K562 (cell line): ENCODE results near the gene LAMTOR4. TPM values are rescaled to one million over a fixed set of nuclear protein-coding genes. Genes with fewer than 3 reads are reported as not detected.

Experiments used
- AFF4 ChIP-seq: sonication (generic); formaldehyde crosslinking; IDR thresholded peaks from 2 replicates; pipeline ENCODE4 v1.8.0; 2023; ENCODE audit warnings: mild to moderate bottlenecking, missing genetic modification reagents
- ATF4 ChIP-seq: fragments of 450-650 bp; formaldehyde crosslinking; IDR thresholded peaks from 2 replicates; pipeline ENCODE4 v1.4.0; 2022; ENCODE audit warnings: mild to moderate bottlenecking, moderate library complexity
- CREB1 ChIP-seq, 2 experiments: sonication (generic) in 1 of 2; formaldehyde crosslinking in 1 of 2; IDR thresholded peaks; 2 replicates each; pipeline versions ENCODE4 v1.6.1 to v1.8.0; 2012 to 2022; ENCODE audit warnings: inconsistent platforms in 1 of 2, mild to moderate bottlenecking in 1 of 2, missing genetic modification reagents in 1 of 2, moderate library complexity in 1 of 2
- DPF2 ChIP-seq: fragments of 450-650 bp; IDR thresholded peaks from 2 replicates; pipeline ENCODE4 v1.6.1; 2016
- E2F3 ChIP-seq: fragments of 250-450 bp; sonication (Bioruptor Pico); IDR thresholded peaks from 2 replicates; pipeline ENCODE4 v1.4.0; 2020; ENCODE audit warnings: mild to moderate bottlenecking
- ESRRA ChIP-seq: fragments of 450-650 bp; IDR thresholded peaks from 2 replicates; pipeline ENCODE4 v1.6.1; 2014; ENCODE audit warnings: low read depth, mild to moderate bottlenecking, moderate library complexity, borderline replicate concordance
- FUS ChIP-seq: fragments of 200-400 bp; formaldehyde crosslinking; optimal IDR thresholded peaks from 2 replicates; pipeline ENCODE3; 2017; ENCODE audit warnings: low read depth, low read length
- GABPB2 ChIP-seq: fragments of 250-450 bp; sonication (Bioruptor Pico); conservative IDR thresholded peaks from 2 replicates; pipeline ENCODE4 v1.5.1; 2021; ENCODE audit warnings: mild to moderate bottlenecking
- HMGN3 ChIP-seq: IDR thresholded peaks from 2 replicates; pipeline ENCODE4 v1.6.1; 2011; ENCODE audit warnings: borderline replicate concordance, low read depth, mild to moderate bottlenecking, mixed read lengths, low read length; ENCODE audit not compliant: insufficient read length; ENCODE audit errors: extremely low read depth
- KDM4B ChIP-seq, 2 experiments: fragments of 450-650 bp in 1 of 2; sonication (generic) in 1 of 2; IDR thresholded peaks; 2 replicates each; pipeline ENCODE4 v1.6.1; 2016 to 2017; ENCODE audit warnings: borderline replicate concordance in 2 of 2, antibody characterized with exemption in 1 of 2, low read depth in 1 of 2, mild to moderate bottlenecking in 1 of 2
- KLF1 ChIP-seq: fragments of 450-650 bp; IDR thresholded peaks from 2 replicates; pipeline ENCODE4 v1.6.1; 2016; ENCODE audit warnings: missing genetic modification characterization, missing compliant biosample characterization
- NFE2L1 ChIP-seq: fragments of 450-650 bp; IDR thresholded peaks from 2 replicates; pipeline ENCODE4 v1.6.1; 2016; ENCODE audit warnings: missing genetic modification characterization, low read depth, mild to moderate bottlenecking, missing compliant biosample characterization, moderate library complexity, borderline replicate concordance
- PRDM10 ChIP-seq: fragments of 450-650 bp; IDR thresholded peaks from 2 replicates; pipeline ENCODE4 v1.6.1; 2018; ENCODE audit not compliant: partially characterized antibody
- RBM14 ChIP-seq: fragments of 200-400 bp; formaldehyde crosslinking; IDR thresholded peaks from 2 replicates; pipeline ENCODE4 v1.6.1; 2018; ENCODE audit warnings: low read depth, mild to moderate bottlenecking, low read length, moderate library complexity, borderline replicate concordance; ENCODE audit not compliant: insufficient read depth
- SIN3B ChIP-seq: fragments of 450-650 bp; IDR thresholded peaks from 2 replicates; pipeline ENCODE4 v1.6.1; 2017; ENCODE audit warnings: low read depth, mild to moderate bottlenecking, moderate library complexity
- SMAD2 ChIP-seq: fragments of 150-350 bp; IDR thresholded peaks from 2 replicates; pipeline ENCODE4 v1.6.1; 2014; ENCODE audit warnings: low read depth, mild to moderate bottlenecking, low read length
- WHSC1 ChIP-seq: IDR thresholded peaks from one replicate; pipeline ENCODE4 v1.6.1; 2012; ENCODE audit warnings: low read length, control low read depth, inconsistent platforms
- ZNF41 ChIP-seq: fragments of 250-450 bp; sonication (Bioruptor Pico); conservative IDR thresholded peaks from 2 replicates; pipeline ENCODE4 v1.4.0; 2020; ENCODE audit warnings: mild to moderate bottlenecking
- polyA plus RNA-seq, 8 experiments: library from polyadenylated mRNA; depleted of rRNA in 4 of 8; stranded (reverse) in 5 of 8; unstranded in 3 of 8; fragments of >200 nt; fragmentation: Nextera tagmentation in 2 of 8; fragmentation: Illumina TruSeq in 1 of 8; extraction: Ambion mirVana in 2 of 8; extraction: Trizol in 1 of 8; gene quantifications; 2 replicates each; pipeline versions ENCODE4 v1.2.1 to v1.2.3, GENCODE V29; 2011 to 2014; ENCODE audit warnings: inconsistent platforms in 1 of 8, missing spikeins in 1 of 8
- total RNA-seq, 7 experiments: library from RNA; depleted of rRNA in 6 of 7; stranded (reverse); fragments of >200 nt in 6 of 7; fragmentation: Illumina TruSeq in 2 of 7; extraction: Trizol in 2 of 7; gene quantifications; 2 replicates each; pipeline versions ENCODE4 v1.2.1 to v1.2.3, GENCODE V29; 2011 to 2021; ENCODE audit warnings: low replicate concordance in 1 of 7

The LAMTOR4 gene
- total and polyA plus RNA-seq, 9 of the 15 experiments (the other 6 are each of a cell fraction or from before 2014, with no cell fraction given), result 79.6 to 314 (median 195) TPM

GRCh38 chr7:100158229-100159098 is 9.7 kb downstream of the LAMTOR4 start, which contains the start of gene TRAPPC14 (continued):
- TF ChIP-seq PRDM10 (peak; percentile 51), AFF4 (CRISPR knock-in tag) (peak; percentile 57; the same call in 1 of the 2 replicates), ZNF41 (CRISPR knock-in tag) (0 out of 2 replicates have a peak, but pooled peaks have one; percentile 28), GABPB2 (CRISPR knock-in tag) (no peak), KLF1 (no peak), DPF2 (peak; percentile 74; the same call in 1 of the 2 replicates), SIN3B (peak; percentile 70), ATF4 (CRISPR knock-in tag) (peak; percentile 27; the same call in 1 of the 2 replicates), E2F3 (0 out of 2 replicates have a peak, but pooled peaks have one; percentile 15), NFE2L1 (no peak), ESRRA (peak; percentile 68; the same call in 1 of the 2 replicates), FUS (peak; percentile 89), HMGN3 (peak; percentile 83), SMAD2 (no peak), WHSC1 (no peak), RBM14 (no peak), KDM4B (IDR thresholded peaks at IDR 0.05; ENCODE audit: borderline replicate concordance in 2 of 2, low read depth in 1 of 2) (peak in 1 of 2 experiments; percentile 86; a peak in 1 of 4 replicates), CREB1 (IDR thresholded peaks at IDR 0.05) (peak; percentile 59; the same call in 1 of the 2 replicates), CREB1 (CRISPR knock-in tag; IDR thresholded peaks at IDR 0.05) (no peak)
